ENCODE results near the gene PIGM.

The PIGM gene

DNA sequence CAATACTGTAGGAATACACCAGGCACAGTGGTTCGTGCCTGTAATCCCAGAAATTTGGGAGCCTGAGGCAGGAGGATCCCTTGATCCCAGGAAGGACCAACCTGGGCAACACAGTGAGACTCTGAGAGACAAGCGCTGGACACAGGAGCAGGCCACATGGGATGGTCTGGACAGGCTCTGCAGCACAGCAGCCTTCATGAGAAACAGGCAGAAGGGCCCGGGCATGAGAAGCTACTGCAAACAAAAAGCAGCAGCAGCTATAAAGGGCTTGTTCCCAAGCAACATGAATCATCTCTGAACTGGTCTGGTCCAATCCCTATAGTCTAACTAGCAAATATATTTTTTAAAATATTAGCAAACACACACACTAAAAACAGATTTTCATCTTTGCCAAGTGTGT, 42.2 kb downstream of the PIGM start:
- DNase-seq (ENCODE audit: low read depth), result no peak

DNA sequence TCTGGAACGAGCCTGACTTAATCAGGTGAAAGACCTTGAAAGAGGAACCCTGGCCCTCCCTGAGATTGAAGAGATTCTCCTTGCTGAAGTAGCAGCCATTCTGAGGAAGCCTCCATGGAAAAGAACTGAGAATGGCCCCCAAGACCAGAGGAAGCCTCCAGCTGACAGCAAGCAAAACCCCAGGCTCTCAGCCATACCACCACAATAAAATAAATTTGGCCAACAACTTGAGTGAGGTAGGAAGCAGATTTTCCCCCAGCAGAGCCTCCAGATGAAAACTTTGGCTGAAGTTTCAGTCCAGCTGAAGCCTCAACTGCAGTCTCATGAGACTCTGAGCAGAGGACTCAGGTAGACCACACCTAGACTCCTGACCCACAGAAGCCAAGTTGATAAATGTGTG, 43.8 kb downstream of the PIGM start:
- DNase-seq (ENCODE audit: low read depth), result no peak

DNA sequence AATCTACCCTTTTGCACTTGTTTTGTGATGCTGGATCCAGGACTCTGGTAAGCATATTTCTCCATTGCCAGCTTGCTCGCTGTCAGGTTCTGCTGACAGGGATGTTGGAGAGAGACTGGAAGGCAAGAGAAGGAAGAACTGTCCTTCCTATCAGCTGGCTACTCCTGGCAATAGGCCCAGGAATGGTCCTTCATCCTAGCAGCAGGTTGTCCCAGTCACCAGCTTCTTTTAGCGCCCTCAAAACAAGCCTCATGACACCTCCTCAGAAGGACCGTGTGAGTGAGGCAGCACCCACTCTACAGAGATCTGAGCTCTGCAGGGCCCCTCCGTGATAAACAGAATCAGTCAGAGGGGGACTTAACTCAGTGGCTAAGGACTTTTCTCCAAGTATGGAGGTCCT, 44.6 kb downstream of the PIGM start:
- no peak for DNase-seq (ENCODE audit: low read depth)

DNA sequence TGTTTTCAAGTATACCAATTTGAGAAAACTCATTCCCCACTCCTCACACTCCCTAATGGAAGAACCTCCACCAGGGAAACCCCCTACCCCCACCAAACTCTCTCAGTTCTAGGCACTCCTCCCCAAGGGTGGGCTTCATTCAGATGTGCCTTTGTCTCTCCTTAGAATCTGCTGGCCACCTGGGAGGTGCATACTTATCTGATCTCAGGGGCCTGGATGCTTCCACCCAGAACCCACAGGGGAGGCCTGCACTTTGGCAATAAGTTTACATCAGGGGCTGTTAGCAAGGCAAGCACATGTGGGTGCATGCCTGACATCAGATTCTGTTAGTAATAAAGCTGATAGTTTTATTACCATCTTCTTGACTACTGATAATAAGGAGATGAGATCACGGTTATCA, 45.3 kb downstream of the PIGM start:
- DNase-seq (ENCODE audit: low read depth), result no peak

DNA sequence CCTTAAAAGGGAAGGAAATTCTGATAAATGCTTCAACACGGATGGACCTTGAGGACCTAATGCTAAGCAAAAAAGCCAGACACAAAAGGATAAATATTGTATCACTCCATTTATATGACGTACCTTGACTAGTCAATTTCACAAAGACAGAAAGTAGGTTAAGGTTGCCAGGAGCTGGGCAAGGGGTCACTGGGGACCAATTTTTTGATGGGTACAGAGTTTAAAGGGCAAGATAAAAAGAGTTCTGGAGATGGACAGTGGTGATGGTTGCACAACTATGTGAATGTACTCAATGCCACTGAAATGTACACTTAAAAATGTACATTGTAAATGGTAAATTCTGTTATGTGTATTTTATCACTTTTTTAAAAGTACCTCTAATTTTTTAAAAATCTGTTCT, 45.7 kb downstream of the PIGM start:
- DNase-seq (ENCODE audit: low read depth), result no peak

DNA sequence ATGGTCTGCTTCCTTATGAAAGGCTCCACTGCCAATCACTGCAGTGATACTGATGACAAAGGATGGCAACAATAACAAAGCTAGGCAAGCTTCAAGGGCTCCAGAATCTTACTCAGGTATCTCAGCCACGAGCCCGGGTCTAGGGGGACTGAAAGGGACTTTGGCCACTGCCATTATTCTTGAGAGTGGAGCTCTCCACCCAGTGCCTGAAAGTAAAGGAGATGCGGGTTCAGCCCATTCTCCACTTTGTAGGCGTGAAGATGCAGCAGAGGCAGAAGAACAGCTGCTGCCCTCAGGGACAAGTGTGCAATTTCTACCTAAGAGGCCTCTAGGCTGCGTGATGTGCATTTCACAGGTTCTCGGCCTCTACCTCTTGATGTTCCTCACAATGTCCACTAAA, 46.3 kb downstream of the PIGM start:
- DNase-seq (ENCODE audit: low read depth), result no peak

DNA sequence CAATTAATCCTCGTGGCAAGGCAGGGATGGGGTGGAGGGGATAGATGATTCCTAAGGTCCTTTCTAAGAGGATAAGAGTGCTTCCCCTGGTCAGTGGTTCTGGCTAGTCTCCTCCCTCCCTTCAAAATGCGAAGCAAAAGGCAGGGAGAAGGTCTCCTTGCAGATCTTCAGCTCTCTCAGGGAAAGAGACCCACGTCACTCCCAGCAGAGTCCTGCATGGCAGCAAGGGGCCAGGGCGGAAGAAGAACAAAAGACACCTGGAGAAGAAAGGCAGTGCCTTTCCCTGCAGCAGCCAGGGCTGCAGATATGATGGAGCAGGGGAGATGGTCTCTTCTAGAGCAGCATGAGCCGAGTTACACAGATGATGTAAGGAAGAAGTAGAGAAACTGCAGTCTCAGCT, 48.1 kb downstream of the PIGM start:
- DNase-seq (ENCODE audit: low read depth), result no peak

DNA sequence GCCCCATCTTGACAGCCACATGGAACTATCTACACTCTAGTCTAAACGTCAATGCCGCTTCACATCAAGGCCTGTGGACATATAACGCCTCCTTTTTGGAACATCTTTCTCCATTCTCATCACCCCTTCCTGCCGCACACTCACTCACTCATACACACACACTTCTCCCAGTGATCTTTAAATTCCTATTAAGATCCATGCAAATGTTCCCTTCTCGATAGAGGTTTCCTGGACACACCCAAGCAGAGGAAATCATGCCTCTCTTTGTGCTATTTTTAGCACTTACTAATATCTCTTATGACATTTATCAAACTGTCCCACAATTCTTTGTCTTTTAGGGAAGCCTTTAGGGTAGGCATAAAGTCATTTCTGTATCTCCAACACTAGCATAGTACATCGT, 49.5 kb downstream of the PIGM start:
- DNase-seq (ENCODE audit: low read depth), result no peak

DNA sequence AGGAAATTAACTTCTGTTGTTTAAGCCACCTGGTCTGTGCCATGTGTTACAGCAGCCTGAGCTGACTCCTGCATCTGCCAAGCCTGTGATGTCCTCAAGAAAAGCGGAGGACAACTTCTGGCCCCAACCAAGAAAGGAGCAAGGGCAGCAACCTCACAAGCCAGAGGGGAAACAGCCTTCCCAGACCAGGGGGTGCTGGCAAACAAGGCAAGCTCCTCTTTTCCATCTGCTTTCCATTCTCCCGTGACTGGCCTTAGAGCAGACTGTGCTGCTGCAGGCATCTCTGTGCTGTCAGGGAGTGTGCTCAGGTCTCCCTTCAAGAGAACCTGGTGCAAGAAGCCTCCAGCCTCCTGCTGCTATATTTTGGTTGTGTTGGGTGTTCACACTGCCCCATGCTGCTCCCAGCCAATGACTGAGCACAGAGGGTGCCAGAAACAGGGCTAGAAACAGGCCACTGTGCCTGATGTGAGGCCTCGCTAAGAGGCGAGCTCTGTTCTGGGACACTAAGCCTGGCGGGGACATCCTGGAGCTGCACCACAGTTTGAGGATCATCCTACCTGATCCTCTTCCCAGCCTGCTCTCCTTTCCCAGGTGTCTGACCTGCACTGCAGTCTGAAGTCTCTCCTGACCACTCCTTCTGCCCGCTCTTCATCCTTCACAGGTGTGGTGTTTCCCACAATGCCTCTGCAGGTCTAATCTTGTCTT, 50.3 kb downstream of the PIGM start:
- no peak for DNase-seq (ENCODE audit: low read depth)

DNA sequence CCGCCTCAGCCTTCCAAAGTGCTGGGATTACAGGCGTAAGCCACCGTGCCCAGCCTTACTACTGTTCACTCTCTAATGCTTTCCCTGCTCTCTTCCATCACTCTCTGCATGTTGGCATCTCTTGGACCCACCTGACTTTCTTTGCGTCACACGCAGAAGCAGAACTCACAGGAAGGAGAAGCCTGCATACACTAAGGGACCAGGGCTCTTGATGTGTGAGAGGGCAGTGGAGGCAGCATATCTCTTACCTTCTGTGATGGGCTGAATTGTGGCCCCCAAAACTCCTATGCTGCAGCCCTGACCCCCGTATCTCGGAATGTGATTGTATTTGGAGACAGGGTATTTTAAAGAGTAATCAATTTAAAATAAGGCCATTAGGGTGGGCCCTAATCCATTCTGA, 51.0 kb downstream of the PIGM start:
- DNase-seq (ENCODE audit: low read depth), result no peak

DNA sequence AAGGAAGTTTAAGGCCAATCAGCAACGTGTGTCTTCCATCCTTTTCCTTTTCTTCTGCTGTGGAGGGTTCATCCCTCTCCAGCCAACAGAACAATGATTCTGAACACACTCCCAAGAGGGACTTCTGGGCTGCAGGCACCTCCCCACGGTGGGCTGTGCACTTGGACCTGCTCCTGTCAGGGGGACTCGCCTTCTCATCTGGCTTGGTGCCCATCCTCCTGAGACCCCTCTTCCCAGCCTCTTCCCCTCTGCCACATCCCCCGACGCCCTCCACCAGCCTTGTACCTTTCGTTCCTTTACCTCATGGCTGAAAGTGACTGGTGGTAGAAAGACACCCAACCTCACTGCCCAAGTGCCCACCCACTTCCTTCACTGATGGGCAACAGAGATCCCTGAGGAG, 51.7 kb downstream of the PIGM start:
- no peak for DNase-seq (ENCODE audit: low read depth)

DNA sequence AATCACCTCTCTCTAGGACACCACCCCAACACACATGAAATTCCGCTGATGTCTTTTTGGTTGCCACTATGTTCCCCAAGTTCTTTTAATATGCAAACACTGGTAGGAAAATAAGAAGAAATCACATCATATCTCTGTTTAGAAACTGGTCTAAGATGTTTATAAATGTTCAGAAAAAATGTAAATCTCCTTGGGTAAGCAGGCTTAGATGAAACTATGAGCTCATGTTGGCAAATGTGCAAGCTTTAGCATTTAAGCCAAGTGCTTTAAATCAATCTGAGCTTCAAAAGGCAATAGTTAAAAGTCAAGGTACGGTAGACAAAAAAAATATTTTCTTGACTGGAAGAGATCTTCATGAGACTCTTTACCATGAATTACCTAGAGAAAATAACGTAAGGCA, 52.5 kb downstream of the PIGM start:
- DNase-seq (ENCODE audit: low read depth), result no peak

DNA sequence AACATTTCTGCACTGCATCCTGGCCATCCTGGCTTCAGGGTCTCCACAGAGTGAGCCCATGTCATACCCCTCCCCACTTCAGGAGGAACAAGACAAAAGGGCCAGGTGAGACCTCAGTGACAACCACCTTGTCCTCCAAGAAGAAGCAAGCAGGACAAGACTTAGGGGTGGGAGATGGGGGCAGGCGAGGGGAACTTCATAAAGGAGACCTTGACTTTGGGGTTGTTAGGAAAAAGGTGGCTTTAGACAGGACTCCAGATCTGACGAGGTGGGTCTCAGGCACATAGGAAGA, 53.7 kb downstream of the PIGM start:
- no peak for DNase-seq (ENCODE audit: low read depth)

DNA sequence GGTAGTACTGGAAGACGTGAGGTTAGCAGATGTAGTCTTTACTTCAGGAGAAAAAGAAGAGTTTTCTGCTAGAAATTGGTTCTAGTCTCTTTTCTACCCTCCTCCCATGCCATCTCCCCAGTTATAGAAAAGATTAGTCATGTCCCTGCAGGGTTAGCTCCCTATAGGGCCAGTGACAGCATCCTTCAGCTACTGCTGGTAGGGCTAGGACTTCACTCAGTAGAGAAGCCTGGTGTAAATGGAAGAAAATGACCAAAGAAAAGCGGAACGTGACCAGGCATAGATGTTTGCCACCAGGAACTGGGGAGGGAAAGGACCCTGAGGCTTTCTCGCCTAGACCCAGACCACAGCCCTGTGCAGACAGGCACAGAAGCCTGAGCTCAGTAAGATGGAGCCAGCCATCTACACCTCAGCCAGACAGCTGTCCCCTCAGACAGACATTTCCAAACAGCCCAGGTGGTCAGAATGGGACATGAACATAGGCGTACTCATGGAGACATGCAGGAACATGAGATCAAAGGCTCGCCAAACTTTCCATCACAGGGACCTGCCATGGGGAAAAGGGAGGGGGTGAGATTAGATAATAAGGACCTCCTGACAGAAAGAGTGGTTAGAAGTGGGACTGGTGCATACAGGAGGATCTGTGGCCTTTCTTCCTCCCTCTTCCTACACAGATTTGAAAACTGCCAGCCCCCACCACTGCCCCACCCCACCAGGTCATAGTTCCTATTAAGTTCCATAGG, 54.3 kb downstream of the PIGM start:
- DNase-seq (ENCODE audit: low read depth), result no peak
